ENCODE measurements around the gene PPIL1.

GRCh38 chr6:36893976-36894932 is 19.7 kb upstream of the PPIL1 start:
- TF ChIP-seq CTCF (conservative IDR thresholded peaks at IDR 0.05 in 1 of 2, IDR thresholded peaks at IDR 0.05 in 1 of 2; ENCODE audit: low read depth in 1 of 2, low read length in 2 of 2), result no peak
- TF ChIP-seq EZH2 (IDR thresholded peaks at IDR 0.05; ENCODE audit: low read length, missing control alignments), result no peak

All from fibroblast of lung (primary cell).